GM12872 (cell line): Measurements from ENCODE around the gene FTCDNL1.
A peak's percentile ranks its signal among the peaks of the same experiment; 100 is the strongest.

Experiments used
- CTCF ChIP-seq: IDR thresholded peaks from 3 replicates; pipeline ENCODE4 v1.5.1; 2011; ENCODE audit warnings: low read depth, mild to moderate bottlenecking, low read length, moderate library complexity; ENCODE audit not compliant: insufficient read depth

The FTCDNL1 gene

DNA sequence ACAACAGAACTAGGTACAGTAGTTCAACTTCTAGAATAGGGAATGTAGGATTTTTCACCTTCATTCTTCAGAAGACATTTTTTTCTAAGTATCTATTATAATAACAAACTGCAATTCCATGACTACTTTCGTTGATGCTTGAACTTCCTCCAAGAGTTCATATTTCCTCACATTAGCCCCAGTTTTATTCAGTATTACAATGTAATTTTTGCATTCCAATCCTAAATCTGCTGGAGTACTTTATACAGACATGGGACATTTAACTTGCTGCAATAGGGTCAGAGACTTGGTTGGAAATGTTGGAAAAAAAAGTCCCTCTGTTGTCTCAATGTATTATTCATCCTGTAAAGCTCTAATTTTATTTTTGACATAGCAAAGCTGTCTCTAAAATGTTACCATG lies 19.6 kb upstream of the FTCDNL1 start:
- TF ChIP-seq CTCF = no peak

DNA sequence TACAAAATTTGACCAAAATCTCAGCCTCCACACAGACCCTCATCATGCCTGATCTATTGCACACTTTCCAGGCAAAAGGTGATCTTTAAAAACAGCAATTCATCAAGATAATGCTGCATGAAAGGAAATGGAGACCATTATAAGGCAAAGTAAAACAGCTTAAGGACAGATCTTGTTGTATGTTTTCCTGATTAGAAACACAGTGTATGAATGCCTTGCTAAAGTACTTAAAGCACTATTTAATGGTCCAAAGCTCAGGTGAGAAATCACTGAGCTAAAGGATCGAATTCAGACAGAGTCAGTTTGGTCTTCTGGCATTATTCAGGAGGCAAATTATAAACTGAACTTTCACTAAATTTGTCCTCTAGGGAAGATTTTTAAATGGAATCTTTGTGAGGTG lies 18.7 kb upstream of the FTCDNL1 start:
- no peak for TF ChIP-seq CTCF

GRCh38 chr2:199869227-199869541 lies 18.2 kb upstream of the FTCDNL1 start:
- TF ChIP-seq CTCF = no peak

DNA sequence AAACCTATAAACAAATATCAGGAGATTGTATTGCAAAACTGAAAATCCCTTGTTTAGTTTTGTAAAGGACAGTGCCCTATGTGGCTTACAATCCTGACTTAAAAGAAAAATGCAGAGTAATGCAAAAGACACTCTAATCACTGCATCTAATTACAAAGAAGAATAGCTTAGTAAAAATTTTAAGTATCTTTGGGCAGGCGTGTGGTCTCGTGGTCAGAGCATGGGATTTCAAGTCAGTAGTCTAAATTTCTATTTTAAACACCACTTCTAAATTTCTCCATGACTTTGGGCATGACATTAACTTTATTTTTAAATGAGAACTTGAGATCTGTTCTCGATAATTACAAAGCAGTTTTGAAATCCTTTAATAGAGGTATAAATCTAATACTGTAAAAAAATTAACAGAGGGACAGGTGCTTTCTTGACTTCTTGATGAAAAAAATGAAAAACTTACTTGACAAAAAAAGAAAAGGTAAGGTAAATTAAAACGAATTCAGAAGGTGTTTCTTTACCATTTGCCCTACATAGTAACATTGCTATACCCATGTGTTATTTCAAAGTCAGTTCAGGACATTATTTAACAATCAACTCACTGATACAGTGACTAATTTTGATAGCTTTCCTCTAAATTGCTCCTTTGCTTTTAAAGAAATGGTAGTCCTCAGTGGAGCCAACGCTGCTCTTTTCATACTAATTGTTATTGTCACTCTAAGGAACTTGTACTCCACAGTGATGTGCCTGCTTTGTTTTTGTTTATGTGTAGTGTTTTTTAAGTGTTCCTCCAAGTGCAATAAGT lies 17.6 kb upstream of the FTCDNL1 start:
- TF ChIP-seq CTCF = no peak

GRCh38 chr2:199865905-199866304 lies 14.9 kb upstream of the FTCDNL1 start:
- no peak for TF ChIP-seq CTCF

DNA sequence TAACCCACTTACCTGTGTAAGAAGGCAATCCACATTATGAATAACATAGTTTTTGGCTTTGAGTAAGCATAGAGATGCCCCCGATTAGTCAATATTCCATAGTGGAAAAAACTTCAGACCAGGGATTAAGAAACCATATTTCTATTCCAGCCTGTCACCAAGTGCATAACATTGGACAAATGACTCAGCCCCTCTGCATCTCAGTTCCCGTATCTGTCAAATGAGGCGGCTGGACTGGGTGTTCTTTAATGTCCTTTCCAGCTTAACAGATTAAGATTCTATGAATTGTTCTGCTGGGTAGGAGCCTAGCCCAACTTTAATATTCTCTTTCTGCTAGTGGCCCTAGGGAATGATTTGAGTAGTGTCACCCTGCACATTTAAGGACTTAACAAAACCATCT lies 11.8 kb upstream of the FTCDNL1 start:
- TF ChIP-seq CTCF = no peak

GRCh38 chr2:199861132-199861774 lies 10.3 kb upstream of the FTCDNL1 start:
- peak; percentile 30; the same call in 2 of the 3 replicates for TF ChIP-seq CTCF
